KOPT-K1 (cell line): Measurements from ENCODE around the gene ALG12.

Experiments used
- H3K27ac ChIP-seq: fragments of 200-600 bp; sonication (generic); 2 replicates; pipeline ENCODE4 v1.5.1; 2016; ENCODE audit warnings: antibody characterized with exemption, mild to moderate bottlenecking, low read depth, low read length; ENCODE audit not compliant: poor library complexity, severe bottlenecking
- H3K36me3 ChIP-seq: fragments of 200-600 bp; sonication (generic); 2 replicates; pipeline ENCODE4 v1.5.1; 2017; ENCODE audit warnings: antibody characterized with exemption, mild to moderate bottlenecking, low read length, moderate library complexity; ENCODE audit not compliant: insufficient read depth
- H3K9me3 ChIP-seq: fragments of 200-600 bp; sonication (generic); 2 replicates; pipeline ENCODE4 v1.5.1; 2017; ENCODE audit warnings: antibody characterized with exemption, low read length, mild to moderate bottlenecking; ENCODE audit not compliant: insufficient read depth, poor library complexity, severe bottlenecking

The ALG12 gene

DNA sequence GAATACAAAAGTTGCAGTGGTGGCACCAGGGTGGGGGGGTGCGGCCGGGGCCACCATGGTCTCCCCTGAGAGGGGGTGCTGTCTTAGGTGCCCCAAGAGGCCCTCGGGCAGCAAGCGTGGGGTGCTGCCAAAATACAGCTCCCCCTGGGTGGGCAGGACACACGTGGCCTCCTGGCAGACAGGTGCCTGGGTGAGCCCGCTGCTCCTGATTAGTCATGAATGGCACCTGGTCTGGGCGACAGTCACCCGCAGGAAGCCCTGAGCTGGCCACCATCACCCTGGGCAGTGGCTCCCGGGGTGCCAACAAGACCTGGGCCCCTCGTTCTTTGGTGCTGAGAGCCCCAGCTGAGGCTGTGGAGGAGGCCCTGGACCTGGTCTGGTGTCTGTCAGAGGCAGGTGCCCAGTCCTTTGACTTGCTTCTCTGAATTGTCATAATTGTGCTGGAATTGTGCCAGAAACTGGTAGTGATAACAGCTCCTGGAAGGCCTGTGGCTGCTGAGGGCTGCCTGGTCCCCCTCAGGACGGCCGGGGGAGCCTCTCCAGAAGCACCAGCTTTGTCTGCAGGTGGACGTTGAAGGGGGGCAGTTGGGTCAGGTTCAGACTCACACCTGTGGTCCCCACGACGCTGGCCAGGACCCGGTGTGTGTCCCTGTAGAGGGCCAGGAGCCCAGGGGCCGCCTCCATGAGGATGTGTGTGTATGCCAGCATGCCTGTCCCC lies 14.8 kb downstream of the ALG12 start:
- Histone ChIP-seq H3K27ac (no peak overlapping the region), H3K9me3 (no peaks in the 10 kb centered on the region), H3K36me3 (peaks cover 79% of the 10 kb centered on the region)

DNA sequence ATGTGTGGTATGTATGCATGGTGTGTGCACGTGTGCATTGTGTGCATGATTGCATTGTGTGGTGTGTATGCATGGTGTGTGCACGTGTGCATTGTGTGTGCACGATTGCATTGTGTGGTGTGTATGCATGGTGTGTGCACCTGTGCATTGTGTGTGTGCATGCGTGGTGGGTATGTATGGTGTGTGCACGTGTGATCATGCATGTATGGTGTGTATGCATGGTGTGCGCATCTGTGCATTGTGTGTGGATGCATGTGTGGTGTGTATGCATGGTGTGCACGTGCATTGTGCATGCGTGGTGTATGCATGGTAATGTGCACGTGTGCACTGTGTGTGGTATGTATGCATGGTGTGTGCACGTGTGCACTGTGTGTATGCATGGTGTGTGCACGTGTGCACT lies 16.8 kb downstream of the ALG12 start:
- Histone ChIP-seq H3K36me3 (peaks cover 77% of the 10 kb centered on the region), H3K9me3 (no peaks in the 10 kb centered on the region), H3K27ac (no peak overlapping the region)

DNA sequence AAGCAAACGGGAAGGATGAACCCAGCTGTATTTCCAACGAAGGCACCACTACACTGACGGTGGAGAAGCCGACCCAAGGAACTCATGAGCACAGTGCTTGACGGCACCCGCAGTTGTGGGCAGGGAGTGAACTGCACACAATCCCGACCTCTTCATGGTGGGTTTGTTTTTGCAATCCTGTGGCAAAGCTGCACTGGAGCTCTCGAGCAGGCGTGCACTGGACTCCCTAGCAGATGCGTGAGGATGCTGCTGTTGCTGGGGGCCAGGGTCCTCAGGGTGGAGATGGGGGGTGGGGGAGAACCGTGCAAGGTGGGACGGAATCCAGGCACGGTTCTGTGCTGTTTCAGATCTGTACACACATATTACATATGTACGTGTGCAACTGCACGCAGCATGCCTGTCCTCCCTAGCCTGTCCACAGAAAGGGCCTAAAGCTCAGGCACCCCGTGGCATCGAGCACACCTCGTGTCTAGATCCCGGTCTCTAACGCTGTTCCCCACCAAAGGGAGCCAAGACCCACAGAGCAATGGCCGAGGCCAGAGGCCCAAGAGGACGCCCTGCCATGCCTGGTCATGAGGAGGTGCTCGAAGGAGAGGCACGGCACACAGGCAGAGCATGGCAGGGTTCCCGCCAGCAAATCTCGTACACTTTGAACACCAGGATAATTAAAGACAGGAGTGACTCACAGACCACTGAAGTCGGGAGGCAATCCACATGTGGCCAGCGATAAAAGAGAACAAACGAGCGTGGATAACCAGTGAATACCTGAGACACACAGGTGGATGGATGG lies 17.6 kb downstream of the ALG12 start:
- Histone ChIP-seq H3K9me3 (no peaks in the 10 kb centered on the region), H3K36me3 (peaks cover 80% of the 10 kb centered on the region), H3K27ac (no peak overlapping the region)

DNA sequence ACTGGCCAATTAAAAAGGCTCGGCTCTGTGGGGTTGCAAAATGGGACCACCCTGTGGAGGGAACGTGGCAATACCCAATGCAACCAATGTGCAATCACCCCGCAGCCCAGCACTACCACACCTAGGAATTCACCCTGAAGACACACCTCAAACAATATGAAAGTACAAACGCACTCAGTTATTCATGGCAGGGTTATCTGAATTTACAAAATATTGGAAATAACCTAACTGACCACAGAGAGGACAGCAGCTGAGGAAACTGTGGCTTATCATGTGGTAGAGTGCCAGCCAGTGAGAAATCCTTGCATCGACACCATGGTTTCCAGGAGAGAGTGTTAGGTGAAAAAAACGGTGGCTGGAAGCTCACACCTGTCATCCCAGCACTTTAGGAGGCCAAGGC lies 18.7 kb downstream of the ALG12 start:
- Histone ChIP-seq H3K9me3 (no peaks in the 10 kb centered on the region), H3K27ac (no peak overlapping the region), H3K36me3 (peaks cover 86% of the 10 kb centered on the region)

DNA sequence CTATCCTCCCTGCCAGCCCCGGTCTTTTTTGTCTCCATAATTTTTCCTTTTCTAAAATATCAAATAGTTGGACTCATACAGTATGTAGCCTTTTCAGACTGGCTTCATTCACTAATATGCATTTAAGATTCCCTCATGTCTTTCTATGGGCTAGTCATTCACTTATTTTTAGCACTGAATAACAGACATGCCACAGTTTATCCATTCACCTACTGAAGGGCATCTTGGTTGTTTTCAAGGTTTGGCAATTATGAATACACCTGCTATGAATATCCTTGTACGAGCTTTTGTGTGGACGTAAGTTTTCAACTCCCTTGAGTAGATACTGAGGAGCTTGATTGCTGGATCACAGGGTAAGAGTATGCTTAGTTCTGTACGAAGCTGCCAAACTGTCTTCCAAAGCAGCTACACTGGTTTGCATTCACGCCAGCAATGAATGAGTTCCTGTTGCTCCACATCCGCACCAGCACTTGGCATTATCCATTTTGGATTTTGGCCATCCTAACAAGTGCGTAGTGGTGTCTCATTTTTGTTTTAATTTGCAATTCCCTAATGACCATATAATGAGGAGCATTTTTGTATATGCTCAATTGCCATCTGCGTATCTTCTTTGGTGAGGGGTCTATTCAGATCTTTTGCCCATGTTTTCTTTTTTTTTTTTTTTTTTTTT lies 21.1 kb downstream of the ALG12 start:
- Histone ChIP-seq H3K36me3 (peaks cover 88% of the 10 kb centered on the region), H3K9me3 (no peaks in the 10 kb centered on the region), H3K27ac (no peak overlapping the region)

DNA sequence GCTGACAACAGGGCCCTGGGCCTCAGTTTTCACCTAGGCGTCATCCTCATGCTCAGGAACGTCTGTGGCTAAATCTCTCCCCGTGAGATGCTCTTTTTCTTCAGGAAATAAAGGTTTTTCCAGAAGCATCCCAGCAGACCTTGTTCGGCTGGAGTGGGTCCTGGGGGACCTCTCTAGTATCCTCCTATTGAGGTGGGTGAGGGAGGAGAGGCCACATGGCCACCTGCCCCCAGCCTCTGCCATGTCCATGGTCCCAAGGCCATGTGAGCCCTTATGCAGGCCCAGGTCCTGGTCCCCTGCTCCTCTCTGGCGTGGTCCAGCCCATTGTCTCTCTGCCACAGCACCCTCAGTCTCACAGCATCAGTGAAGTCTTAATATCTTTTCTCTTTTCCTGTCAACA lies 22.0 kb downstream of the ALG12 start:
- H3K9me3 ChIP-seq: no peaks in the 10 kb centered on the region
- no peak overlapping the region for H3K27ac ChIP-seq
- peaks cover 87% of the 10 kb centered on the region for H3K36me3 ChIP-seq

DNA sequence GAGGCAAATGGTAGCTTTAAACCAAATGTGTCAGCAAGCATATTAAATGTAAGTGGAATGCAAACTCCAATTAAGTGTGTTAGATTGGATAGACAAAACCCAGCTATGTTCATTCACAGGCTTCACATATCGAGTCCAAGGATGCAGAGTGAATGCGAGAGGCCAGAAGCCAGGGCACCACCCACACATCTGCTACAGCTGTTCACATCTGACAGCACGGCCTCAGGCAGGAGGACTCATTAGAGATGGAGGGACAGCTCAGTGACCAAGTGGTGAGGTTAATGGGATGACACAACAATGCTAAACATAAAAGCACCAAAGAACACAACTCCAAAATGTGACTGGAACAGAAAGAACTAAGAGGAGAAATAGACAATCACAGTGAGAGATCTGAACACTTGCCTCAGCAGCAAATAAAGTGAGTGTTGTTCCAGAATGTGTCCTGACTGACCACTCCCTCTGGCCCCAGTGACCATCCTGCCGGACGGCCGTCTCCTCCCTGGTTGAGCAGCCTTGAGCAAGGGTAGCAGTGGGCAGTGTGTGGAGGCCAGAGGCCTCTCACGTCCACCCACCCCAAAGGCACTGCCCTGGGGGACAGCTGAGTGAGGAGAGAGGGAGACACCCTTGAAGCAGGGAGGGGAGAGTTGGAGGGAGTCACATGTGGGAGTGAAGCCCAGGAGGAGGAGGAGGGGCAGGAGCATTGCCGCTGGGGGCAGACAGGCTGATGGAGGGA lies 23.8 kb downstream of the ALG12 start:
- no peaks in the 10 kb centered on the region for H3K9me3 ChIP-seq
- H3K27ac ChIP-seq: no peak overlapping the region
- peaks cover 96% of the 10 kb centered on the region for H3K36me3 ChIP-seq

DNA sequence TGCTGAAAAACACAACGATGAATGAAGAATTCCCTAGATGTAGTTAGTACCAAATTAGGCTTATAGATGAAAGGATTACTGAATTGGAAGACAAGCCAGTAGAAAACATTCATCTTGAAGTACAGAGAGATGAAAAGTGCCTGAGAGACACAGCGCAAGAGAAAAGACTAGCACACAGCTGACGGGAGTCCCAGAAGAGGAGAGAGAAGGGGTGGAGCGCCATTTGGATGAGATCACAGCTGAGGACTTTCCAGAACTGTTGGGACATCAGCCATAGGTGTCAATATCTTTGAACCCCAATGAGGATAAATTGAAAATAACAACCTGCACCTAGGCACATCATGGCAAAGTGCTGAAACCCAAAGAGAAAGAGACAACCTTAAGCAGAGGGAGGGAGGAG lies 25.2 kb downstream of the ALG12 start:
- Histone ChIP-seq H3K27ac (no peak overlapping the region), H3K9me3 (no peaks in the 10 kb centered on the region), H3K36me3 (peaks cover 96% of the 10 kb centered on the region)

DNA sequence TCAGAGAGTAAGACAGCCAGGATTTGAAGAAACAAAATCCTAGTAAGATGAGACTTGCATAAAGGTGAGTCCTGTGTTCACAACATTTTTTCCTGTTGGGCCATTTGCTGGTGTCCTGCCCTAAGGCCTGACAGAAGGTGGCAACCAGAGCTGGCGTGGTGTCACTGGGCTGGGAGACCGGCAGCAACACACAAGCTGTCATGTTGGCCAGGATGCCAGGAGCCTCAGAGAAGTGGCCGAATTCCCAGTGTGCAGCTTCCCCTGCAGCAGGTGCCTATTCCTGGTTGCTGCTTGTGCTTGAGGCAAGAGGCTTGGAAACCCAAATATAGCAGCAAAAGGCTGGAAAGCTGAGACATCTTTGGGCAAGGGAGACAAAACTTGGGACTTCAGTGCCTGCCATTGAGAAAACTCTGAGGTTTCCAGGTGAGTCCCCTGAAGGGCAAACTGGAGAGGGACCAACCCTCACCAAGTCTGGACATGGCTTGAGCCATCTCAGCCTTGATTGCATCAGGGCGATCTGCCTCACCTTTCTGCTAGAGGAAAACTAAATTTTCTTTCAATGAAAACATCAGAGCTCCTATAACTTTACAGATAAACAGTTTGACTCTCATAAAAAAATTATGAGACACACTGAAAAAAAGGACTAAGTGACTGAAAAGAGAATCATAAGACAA lies 25.9 kb downstream of the ALG12 start:
- Histone ChIP-seq H3K27ac (no peak overlapping the region), H3K9me3 (no peaks in the 10 kb centered on the region), H3K36me3 (peaks cover 96% of the 10 kb centered on the region)

DNA sequence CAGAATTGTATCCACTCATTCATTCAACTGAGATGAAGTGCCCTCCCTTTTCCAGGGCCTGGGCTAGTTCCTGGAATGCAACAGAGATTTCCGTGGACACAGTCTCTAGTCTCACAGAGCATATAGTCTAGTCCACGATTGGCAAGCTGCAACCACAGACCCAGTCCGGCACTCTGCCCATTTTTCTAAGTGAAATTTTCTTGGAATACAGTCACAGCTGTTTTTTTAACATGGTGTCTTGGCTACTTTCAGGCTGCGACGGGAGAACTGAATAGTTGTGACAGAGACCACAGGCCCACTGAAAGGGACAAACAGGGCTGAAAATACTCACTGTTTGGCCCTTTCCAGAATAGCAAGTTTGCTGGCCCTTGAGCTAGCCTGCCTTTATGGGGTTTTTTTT lies 29.2 kb downstream of the ALG12 start:
- Histone ChIP-seq H3K9me3 (no peaks in the 10 kb centered on the region), H3K36me3 (peaks cover 99% of the 10 kb centered on the region), H3K27ac (no peak overlapping the region)

DNA sequence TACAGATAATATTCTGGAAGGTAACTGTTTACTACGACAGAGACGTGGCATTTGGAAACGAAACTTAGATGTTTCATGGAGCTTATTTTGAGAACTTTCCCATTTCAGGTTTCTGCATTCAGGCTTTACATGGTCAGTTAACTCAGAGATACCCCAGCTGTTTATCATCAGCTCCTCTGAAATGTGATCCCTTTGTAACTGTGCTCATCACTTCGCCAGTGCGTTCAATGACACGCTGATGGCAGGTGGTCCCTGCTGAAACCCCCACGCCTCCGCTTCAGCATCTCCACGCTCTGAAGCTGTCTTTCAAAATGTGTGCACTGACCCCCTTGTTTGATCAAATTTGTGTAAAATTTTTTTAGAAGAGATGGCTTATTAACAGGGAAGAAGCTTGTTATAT lies 30.5 kb downstream of the ALG12 start:
- Histone ChIP-seq H3K36me3 (peaks cover 99% of the 10 kb centered on the region), H3K9me3 (no peaks in the 10 kb centered on the region), H3K27ac (no peak overlapping the region)

DNA sequence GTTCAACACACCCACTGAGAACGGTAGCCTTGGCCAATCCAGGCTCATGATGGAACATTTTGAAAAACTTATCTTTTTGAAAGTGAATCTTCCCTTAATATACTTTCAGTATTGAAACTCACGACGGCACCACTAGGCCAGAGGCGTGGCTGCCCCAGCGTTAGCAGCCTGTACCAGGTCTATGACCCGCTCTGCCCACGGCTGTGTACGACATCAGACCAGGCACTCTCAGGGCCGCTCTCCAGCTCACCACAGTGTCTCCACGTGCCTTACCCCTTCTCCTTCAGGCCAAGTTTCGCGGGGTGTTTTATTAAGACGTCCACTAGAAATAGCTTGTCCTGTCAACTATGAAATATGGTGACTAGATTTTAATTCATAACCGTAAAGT lies 31.2 kb downstream of the ALG12 start:
- no peaks in the 10 kb centered on the region for H3K9me3 ChIP-seq
- H3K36me3 ChIP-seq: peaks cover 97% of the 10 kb centered on the region

DNA sequence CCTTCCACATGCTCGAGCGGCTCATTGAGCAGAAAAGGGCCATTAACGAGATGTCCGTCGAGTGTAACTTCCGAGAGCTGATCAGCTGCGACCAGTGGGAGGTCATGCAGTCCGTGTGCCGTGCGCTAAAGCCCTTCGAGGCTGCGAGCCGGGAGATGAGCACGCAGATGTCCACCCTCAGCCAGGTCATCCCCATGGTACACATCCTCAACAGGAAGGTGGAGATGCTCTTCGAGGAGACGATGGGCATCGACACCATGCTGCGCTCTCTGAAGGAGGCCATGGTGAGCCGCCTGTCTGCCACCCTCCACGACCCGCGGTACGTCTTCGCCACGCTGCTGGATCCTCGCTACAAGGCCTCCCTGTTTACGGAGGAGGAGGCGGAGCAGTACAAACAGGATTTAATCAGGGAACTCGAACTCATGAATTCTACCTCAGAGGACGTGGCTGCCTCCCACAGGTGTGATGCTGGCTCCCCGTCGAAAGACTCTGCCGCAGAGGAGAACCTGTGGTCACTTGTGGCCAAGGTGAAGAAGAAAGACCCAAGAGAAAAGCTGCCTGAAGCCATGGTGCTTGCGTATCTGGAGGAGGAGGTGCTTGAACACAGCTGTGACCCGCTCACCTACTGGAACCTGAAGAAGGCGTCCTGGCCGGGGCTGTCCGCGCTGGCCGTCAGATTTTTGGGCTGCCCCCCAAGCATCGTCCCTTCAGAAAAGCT lies 31.7 kb downstream of the ALG12 start:
- Histone ChIP-seq H3K9me3 (no peaks in the 10 kb centered on the region), H3K36me3 (peaks cover 92% of the 10 kb centered on the region), H3K27ac (no peak overlapping the region)

More for the DNA sequence above, 31.2 kb downstream of the ALG12 start:
- H3K27ac ChIP-seq: no peak overlapping the region

DNA sequence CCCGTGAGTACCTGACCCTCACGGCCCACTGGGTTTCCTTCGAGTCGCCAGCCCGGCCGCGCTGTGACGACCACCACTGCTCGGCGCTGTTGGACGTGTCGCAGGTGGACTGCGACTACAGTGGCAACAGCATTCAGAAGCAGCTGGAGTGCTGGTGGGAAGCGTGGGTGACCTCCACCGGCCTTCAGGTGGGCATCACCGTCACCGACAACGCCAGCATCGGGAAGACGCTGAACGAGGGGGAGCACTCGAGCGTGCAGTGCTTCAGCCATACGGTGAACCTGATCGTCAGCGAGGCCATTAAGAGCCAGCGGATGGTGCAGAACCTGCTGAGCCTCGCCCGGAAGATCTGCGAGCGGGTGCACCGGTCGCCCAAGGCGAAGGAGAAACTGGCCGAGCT lies 32.4 kb downstream of the ALG12 start:
- Histone ChIP-seq H3K36me3 (peaks cover 86% of the 10 kb centered on the region), H3K9me3 (no peaks in the 10 kb centered on the region), H3K27ac (no peak overlapping the region)
